ENCODE results near the gene C9orf57.

DNA sequence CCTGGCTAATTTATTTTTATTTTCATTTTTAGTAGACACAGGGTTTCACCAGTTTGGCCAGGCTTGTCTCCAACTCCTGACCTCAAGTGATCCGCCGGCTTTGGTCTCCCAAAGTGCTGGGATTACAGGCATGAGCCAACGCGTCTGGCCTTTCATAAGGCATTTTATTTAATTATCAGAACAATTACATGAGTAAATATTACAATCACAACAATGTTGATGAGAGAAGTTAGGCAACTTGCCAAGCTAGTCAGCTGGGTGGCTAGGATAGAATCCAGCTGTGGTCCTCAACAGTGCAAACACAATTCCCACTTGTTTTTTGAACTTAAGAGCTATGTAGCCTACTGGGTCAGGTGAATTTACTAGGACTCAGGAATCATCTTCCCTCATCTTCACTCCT lies 22.0 kb downstream of the C9orf57 start:
- TF ChIP-seq, protein P1, sequence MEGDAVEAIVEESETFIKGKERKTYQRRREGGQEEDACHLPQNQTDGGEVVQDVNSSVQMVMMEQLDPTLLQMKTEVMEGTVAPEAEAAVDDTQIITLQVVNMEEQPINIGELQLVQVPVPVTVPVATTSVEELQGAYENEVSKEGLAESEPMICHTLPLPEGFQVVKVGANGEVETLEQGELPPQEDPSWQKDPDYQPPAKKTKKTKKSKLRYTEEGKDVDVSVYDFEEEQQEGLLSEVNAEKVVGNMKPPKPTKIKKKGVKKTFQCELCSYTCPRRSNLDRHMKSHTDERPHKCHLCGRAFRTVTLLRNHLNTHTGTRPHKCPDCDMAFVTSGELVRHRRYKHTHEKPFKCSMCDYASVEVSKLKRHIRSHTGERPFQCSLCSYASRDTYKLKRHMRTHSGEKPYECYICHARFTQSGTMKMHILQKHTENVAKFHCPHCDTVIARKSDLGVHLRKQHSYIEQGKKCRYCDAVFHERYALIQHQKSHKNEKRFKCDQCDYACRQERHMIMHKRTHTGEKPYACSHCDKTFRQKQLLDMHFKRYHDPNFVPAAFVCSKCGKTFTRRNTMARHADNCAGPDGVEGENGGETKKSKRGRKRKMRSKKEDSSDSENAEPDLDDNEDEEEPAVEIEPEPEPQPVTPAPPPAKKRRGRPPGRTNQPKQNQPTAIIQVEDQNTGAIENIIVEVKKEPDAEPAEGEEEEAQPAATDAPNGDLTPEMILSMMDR (IDR thresholded peaks at IDR 0.05 in 4 of 5, conservative IDR thresholded peaks at IDR 0.05 in 1 of 5): no peak
- no peak for TF ChIP-seq POLR2A (IDR thresholded peaks at IDR 0.05)

All from gastrocnemius medialis (tissue), 4 donors.